Measurements from ENCODE around the gene KIAA2012. TPM values are rescaled to one million over a fixed set of nuclear protein-coding genes. Genes with fewer than 3 reads are reported as not detected.

The KIAA2012 gene
- total RNA-seq = not detected

DNA sequence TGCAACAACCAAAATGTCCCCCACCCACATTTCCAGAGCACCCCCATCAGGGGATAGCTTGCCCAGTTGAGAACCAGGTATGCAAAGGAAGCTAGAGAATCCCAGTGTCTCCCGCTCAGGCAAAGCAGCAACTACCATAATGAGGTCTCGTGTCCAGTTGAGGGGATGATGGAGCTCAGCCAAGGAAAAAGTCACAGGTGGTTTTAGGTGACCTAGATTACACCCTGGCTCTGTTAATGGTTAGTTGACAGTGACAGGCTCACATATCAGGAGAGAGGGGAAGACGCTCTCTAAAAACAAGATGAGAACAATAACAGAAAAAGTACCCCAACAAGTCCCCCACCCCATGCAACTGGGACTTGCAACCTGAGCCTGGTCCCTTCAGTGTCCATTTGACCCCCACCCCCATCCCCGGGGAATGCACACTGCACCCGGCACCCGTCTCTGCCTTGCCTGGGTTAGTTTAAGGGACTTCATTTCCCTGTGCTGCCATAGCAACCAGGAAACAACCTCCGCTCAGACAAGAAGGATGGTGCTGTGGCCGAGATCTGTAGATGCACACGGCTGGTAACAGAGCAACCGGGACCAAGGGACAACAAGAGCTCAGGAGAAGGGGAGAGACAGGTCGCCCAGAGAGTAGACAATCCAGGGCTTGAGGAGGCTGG, at the start of gene KIAA2012:
TSS of gene KIAA2012 (plus strand) at position 519 of the 665 bp plus-strand sequence. CDS start 373 bp downstream, outside the sequence.

GRCh38 chr2:202033317-202034248, 39.5 kb upstream of the KIAA2012 start, which contains the start of gene FZD7:
Gene FZD7, plus strand, starts transcription at chr2:202033855. Its CDS starts 793 bp downstream, at chr2:202034648.

DNA sequence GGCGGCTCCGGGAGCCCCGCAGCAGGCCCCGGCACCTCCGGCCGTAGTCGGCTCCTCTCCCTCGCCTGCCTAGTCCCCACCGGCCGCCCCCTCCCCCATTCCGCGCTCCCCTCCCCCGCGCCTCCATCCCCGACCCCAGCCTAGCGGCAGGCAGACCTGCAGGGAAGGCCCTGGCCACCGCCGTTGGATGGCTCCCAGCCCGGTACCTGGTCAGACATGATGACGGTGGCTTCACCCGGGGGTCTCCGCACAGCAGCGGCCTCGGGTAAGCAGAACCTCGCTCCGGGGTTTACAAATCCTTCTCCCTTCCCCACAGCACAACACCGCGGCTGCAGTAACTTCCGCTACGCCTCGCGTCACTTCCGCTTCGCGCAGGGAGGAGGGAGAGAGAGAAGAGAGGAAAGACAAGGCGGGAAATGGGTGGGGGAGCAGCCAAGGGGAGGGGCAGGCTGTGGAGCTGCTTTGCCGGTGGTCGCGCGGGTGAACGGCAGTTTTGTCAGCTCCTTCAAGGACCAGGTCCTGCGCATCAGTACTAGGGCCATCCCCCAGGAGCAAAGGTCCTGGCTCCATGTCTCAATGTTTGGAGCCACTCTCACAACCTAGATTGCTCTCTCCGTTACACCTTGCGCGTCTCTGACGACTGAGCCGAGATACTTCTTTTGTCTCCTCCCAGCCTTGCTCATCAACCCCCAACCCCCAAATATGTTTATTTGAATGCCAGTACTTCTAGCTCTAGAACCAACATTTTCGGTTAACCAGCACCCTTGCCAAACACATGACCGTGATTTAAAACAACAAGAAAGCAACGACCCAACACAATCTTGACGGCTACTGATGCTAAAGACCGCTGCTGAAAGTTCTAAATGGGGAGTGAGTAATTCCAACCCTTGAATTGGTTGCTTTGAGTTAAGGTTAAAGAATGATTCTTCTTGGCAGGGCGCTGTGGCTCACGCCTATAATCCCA, 165.5 kb downstream of the KIAA2012 start, which contains the start of gene SUMO1:
TSS of gene SUMO1 (minus strand) at position 364 of the 964 bp plus-strand sequence. CDS start at position 218, 146 bp downstream.

Small RNAs within 50 kb of the gene (small RNA-seq; reads per million reads assigned to genes)
- 0 reads per million in 2 donors for gene AC079354.2

Other genes starting within 250 kb of the KIAA2012 start
- 1 to 10 TPM; 2.7 to 8.3 TPM for gene FZD7, start 39.4 kb upstream of the KIAA2012 start, total RNA-seq
- gene SUMO1, start 165.3 kb downstream of the KIAA2012 start, total RNA-seq = 100 to 1,000 TPM in 1 of 2 donors, 10 to 100 TPM in 1; 73.0 to 103 TPM
- gene NOP58, start 192.5 kb downstream of the KIAA2012 start, total RNA-seq = 10 to 100 TPM; 60.2 to 80.9 TPM